ENCODE measurements around the gene IGFBP6. TPM values are rescaled to one million over a fixed set of nuclear protein-coding genes. Genes with fewer than 3 reads are reported as not detected.

The IGFBP6 gene
- total RNA-seq, 1 experiment from 2014 or later, result 231 TPM

- DNase-seq (ENCODE audit: low read depth), result no peak
These were observed 38.6 kb upstream of the IGFBP6 start for GRCh38 chr12:53058674-53059433.

GRCh38 chr12:53059434-53060063, 37.9 kb upstream of the IGFBP6 start:
- no peak for DNase-seq (ENCODE audit: low read depth)

- no peak for DNase-seq (ENCODE audit: low read depth)
These were observed 37.3 kb upstream of the IGFBP6 start for GRCh38 chr12:53060064-53060720.

- DNase-seq (ENCODE audit: low read depth), result no peak
These were observed 36.7 kb upstream of the IGFBP6 start for GRCh38 chr12:53060721-53061276.

DNA sequence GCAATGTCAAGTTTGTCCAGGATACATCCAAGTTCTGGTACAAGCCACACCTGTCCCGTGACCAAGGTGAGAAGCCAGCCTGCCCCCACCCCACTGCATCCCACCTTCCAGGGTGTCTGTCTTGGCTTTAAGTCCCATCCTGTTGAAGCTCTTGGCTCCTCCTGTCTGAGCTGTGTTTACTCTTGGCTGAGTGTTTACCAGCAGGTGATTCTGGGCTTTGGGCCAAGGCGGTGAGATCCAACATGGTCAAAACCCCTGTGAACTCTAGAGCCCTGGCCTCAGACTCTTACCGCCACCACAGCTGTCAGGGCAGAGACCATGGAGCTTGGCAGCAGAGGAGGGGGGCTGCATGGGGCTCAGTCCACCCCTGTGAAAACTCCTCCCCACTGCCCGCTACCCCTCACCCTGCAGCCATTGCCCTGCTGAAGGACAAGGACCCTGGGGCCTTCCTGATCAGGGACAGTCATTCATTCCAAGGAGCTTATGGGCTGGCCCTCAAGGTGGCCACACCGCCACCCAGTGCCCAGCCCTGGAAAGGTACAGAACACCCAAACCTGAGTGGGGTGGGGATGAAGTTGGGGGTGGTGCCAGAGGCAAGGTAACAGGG, 36.0 kb upstream of the IGFBP6 start:
- peak; percentile 50 for DNase-seq (ENCODE audit: low read depth)

- DNase-seq (ENCODE audit: low read depth), result no peak
These were observed 35.2 kb upstream of the IGFBP6 start for GRCh38 chr12:53062011-53062961.

GRCh38 chr12:53062977-53063707, 34.3 kb upstream of the IGFBP6 start:
- DNase-seq (ENCODE audit: low read depth), result peak; percentile 46

DNA sequence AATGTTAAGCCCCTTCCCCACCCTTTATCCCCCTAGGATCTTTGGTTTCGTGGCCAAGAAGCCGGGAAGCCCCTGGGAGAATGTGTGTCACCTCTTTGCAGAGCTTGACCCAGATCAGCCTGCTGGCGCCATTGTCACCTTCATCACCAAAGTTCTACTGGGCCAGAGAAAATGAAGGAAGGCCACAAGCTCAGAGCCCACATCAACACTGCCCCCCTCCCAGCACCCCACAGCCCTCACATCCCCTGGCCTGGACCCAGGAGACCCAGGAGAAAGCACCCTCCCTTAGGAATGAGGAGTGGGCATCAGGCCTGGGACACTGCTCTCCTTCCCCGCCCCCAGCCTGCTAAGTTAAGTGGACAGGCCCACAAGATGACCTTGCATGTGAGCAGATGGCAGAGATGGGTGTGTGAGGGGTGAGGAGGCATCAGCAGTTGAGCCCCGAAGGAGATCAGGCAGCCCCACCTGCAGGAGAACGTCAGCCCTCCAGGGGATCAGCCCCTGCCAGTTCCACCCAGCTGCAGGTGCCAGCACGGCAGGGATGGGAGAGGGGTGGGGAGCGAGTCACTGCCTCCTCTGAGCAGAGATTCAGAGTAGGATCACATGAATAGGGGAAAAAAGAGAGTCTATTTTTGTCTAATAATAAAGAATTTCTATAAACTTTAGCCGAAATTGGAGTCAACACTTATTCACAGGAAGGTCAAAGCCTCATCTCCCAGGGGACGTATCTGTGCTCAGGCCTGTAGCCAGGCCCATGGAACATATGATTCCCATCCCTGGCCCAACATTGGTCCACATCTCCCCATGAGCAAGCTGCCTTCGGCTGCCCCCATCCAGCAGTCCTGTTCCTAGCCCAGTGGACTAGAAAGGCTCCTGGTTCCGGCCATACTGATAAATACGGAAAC, 33.5 kb upstream of the IGFBP6 start:
- peak; percentile 92 for DNase-seq (ENCODE audit: low read depth)

DNA sequence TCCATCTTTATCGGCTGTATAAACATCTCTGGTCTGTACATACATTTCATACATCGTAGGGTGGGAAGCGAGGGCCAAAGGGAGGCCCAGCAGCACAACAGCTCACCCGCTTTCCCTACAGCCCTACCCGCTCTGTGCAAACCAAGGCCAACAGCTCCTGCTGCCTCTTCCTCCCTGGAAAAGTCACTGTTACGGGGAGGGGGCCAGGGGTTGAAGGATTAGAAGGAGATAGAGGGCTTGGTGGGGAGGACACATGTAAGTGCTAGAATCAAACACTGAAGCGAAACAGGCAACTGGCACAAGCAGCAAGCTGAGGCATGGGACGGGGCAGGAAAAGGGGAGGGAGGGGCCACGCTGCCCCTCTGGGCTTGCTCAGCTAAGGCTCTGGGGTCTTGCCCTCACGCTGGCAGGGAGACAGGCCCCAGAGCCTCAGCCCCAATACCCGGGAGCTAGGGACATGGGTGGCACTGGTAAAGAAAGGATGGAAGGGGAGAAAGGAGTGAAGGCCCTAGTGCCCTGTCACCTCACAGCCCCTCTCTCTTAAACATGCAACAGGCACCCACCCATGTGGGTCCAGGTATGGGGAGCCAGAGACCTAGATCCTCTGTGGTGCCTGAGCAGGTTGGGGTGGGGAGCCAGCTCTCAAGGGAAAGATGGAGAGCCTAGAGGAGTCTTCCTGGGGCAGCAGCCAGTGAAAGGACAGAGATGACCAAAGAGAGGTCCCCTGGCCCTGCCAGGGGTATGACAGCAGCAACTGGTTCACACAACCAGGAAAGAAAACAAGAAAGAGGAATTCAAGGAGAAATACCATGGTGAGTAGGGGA, 32.6 kb upstream of the IGFBP6 start:
- DNase-seq (ENCODE audit: low read depth), result no peak

DNA sequence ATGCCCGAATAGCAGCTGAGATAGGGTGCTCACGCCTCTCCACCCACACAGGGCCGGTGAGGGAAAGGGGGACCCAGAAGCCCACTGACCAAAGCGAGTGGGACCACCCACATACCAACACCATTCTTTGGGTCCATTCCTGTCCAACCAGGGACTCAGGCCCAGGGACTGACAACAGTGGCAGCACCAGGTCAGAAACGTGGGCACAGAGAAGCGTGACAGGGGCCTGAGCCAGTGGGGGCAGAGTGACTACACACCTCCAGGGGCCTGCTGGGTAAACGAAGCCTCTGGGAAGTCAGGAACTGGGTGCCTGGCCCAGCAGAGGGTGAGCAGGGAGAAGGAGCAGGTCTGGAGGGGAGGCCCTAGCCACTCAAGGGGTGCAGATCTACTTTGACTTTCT, 32.0 kb upstream of the IGFBP6 start:
- no peak for DNase-seq (ENCODE audit: low read depth)

DNA sequence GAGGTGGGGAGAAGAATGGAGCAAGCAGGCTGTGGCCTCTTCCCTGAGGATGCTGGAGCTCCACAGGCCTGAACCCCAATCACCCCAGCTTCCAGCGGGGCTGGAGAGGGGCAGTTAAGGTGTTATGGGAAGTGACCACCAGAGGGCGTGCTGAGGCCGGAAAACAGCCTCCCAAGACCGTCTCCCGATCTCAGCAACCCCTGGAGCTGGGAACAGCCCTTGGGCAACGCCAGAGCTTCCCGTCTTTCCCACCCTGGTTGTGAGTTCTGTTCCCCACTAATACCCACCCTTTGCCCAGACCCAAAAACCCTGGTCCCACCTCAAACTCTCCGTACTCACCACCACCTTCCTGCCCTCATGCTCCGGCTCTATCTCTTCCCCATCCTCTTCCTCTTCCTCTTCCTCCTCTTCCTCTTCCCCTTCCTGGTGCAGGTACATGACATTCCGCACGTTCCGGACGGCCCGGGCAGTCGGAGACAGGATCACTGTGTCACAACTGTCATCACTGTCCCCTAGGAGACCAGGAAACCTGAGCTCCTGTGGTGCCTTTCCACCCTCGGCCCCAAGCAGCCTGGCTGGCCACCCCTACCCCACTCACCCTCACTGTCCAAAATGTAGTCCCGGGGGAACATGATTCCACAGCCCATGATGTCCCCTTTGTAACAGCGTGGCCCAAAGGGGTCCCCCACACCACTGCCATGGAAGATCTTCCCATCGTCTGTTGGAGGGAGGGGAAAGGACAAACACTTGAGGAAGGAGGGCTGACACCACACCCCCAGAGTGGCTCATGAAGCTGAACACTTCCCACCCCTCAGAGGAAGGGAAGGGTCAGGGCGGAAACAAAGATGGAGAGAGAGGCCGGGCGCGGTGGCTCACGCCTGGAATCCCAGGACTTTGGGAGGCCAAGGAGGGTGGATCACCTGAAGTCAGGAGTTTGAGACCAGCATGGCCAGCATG, 31.2 kb upstream of the IGFBP6 start:
- DNase-seq (ENCODE audit: low read depth), result peak; percentile 74

GRCh38 chr12:53067074-53067992, 30.1 kb upstream of the IGFBP6 start:
- DNase-seq (ENCODE audit: low read depth), result no peak

- DNase-seq (ENCODE audit: low read depth), result no peak
These were observed 29.3 kb upstream of the IGFBP6 start for GRCh38 chr12:53067993-53068770.

GRCh38 chr12:53068811-53069585, 28.5 kb upstream of the IGFBP6 start:
- DNase-seq (ENCODE audit: low read depth), result peak; percentile 44
